UCSD-AML1 (cell line): ENCODE measurements around the gene IRAK2.
A peak's percentile ranks its signal among the peaks of the same experiment; 100 is the strongest.

Experiments used
- DNase-seq: peaks from one replicate; lab custom pipeline; 2025; ENCODE audit not compliant: unreplicated experiment; lab: John Stamatoyannopoulos, UW

IRAK2 gene

DNA sequence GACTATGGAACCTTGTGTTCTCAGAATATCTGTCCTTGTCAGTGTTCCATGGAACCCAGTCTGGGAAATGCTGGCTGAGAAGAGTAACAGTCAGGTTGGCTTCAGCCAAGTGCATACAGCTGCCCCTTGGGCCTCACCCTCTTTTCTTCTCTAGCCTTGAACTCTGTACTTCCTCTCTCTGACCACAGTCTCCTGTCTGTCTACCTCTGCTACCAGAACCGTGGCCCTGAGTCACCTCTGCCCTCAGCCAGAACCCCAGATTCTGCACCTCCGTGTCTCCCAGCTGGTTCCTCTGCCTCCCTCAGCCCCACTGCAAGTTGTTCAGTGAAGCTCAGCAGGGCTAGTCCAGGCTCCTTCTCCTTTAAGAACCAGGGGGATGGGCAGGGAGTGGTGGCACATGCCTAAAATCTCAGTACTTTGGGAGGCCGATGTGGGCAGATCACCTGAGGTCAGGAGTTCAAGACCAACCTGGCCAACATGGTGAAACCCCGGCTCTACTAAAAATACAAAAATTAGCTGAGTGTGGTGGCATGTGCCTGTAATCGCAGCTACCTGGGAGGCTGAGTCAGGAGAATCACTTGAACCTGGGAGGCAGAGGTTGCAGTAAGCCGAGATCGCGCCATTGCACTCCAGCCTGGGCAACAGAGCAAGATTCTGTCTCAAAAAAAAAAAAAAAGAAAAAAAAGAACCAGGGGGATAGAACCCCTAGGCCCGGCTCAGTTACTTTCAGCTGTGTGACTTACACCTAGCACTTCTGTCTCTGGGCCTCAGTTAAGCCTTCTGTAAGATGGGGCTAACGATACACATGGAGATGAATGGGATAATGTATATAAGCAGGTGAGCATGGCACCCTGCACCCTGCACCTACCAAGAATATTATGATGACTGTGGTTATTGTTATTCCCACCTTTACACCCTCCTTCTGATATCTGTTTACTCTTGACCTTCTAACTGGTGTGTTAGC lies 59.2 kb downstream of the IRAK2 start:
- DNase-seq: peak; percentile 35

DNA sequence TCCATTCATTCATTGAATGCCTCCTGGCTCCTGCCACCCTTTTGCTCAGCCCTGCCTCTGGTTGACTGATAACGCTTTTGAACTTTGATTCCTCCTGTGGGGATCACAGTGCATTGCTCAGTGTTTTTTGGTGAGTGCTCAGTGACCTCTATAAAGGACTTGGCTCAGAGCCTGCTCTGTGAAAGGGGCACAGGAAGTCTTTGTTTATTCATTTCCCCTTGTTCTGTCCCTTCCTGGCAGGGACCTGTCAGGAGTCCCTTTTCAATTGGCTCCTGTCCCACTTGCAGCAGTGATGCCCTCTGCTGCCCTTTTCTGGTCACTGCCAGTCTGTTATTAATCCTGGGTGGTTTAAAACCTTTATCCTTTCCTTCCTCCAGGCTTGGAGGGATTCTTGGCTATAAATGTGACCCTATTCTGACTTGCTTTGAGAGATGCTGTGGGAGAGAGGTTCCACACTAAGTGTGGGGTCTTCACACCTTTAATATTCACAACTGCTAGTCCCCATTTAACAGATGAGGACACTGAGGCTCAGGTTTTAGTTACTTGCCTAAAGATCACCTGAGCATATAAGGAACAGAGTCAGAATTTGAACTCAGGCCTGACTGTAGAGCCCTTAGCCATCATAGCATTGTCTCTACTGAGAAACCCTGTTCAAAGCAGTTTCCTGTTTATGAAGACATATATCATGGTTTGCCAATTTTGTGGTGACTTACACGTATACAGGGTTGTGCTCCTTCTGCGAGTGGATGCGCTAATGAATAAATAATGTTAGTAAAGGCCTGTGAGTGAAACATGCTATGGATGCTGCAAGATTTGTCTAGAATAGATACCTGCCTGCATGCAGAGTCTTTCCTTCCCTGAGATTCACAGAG lies 60.3 kb downstream of the IRAK2 start:
- DNase-seq: peak; percentile 66

DNA sequence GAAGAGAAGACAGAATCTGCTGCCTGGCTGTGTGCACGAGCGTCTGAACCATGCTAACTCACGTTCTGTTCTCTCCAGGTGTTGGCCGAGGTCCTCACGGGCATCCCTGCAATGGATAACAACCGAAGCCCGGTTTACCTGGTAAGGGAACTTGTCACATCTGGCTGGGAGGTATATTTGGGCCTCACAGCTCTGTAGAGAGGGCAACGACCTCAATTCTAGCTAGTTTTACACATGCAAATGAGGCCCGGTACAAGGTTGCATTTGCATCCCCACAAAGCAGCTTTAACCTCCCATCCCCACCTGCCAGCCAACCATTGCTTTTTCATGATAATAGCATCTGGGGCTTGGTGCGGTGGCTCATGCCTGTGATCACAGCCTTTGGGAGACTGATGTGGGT lies 61.6 kb downstream of the IRAK2 start:
- no peak for DNase-seq

DNA sequence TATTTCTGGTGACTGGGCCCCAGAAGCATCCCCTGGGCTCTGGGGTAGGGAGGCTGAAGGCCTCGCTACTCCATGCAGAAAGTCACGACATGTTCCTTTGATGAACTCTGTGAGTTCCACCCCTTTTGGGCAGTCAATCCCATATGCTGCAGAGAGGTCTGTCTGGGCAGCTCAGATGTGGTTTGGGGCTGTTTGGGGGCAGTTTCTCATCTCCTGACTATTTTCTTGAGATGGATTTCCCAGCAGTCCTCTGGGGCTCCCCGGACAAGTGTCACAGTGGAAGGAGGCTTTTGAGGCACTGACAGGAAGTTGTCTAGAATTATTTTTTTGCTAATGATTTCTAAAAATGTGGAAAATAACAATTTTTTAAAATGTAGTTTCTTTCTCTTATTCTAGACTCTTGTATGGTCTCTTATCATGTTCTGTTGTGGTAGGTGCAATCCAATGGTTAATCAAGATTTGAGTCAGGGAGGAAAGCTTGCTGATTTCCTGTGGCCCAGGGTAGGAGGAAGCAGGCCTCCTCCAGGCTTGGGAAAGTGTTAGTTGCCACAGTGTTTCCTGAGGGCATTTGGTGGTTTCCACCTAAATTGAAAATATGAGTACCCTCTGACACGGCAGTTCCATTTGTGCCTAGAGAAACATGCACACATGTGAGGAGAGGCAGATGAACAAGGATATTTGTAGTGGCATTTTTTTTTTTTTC lies 63.7 kb downstream of the IRAK2 start:
- DNase-seq: peak; percentile 74

DNA sequence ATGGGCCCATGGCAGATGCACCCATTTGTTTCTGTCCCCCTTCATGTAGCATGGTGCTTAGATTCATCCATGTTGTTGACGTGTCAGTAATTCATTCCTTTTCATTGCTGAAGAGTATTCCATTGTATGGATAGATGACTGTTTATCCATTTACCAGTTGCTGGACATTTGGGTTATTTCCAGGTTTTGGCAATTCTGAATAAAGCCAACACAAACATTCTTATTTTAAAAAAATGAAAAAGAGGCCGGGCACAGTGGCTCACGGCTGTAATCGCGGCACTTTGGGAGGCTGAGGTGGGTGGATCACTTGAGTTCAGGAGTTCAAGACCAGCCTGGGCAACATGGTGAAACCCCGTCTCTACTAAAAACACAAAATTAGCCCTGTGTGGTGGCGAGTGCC lies 64.9 kb downstream of the IRAK2 start:
- DNase-seq: no peak

DNA sequence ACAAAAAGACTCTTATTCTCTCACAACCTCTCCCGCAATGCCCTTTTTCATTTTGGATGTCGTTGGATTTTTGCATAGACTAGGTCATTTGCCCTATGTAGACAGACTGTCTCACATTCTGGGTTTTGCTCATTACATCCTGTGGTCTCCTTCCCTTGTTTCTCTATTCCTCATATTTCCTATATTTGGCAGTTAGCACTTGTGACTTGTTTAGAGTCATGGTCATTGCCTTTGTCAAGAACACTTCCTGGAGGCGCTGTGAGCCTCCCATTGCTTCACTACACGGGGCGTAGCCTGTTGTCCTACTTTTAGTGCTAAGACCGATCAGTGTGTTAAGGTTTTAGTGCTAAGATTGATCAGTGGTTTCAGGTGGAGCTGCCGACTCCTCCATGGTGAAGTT lies 67.4 kb downstream of the IRAK2 start:
- DNase-seq: peak; percentile 48

DNA sequence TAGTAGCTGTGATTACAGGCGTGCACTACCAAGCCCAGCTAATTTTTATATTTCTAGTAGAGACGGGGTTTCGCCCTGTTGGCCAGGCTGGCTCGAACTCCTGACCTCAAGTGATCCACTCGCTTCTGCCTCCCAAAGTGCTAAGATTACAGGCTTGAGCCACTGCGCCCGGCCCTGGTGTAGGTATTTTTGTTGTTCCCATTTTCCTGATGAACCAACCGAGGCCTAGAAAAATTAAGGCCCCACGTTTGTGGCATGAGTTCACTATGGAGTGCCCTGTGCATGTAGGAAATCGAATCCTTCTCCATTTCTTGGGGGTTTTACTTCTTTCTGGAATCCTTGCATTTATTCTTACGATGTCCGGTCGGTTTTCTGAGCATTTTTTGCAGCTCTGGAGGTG lies 69.3 kb downstream of the IRAK2 start:
- DNase-seq: no peak

DNA sequence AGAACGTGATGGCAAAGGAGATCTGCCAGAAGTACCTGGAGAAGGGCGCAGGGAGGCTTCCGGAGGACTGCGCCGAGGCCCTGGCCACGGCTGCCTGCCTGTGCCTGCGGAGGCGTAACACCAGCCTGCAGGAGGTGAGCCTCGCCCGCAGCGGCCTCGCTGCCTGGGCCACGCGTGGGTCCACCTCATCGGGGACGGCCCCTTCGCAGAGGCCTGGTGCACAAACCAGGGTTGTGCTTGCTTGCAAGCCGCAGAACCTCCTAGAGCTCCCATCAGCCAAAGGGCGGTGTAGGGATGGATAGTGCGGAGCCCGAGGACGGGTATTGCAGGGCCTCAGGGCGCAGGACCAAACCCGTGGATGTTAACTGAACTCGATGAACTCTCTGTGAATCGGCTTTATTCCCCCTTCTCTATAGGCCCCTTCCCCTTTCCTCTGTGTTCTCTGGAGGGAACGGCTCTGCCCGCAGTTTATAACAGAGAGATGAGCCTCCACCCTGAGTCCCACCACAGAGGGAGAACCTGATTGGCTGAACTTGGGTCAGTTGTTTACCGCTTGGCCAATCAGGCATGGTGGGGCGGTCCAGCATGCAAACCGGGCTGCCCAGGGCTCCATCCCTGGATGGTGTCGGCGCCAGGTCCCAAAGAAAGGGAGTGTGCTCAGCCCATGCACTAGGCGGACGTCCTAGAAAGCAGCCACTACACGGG lies 70.0 kb downstream of the IRAK2 start:
- DNase-seq: no peak

DNA sequence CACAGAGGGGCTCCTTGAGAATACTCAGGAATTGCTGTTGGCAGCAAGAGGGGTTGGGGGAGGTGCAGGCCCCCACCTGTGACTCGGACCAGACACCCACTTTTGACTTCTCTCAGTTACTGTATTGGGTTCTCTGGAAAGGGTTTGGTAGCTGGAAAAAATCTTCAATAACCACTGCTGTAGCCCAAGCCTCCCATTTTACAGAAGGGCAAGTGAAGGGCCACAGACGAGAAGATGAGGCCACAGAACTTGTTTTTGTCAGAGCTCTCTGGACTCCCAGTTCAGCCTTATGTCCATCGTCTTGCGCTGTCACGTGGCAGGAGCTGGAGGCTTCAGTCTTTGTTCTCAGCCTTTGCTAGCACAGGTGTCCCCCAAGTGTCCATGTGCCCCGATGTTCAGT lies 70.8 kb downstream of the IRAK2 start:
- no peak for DNase-seq

DNA sequence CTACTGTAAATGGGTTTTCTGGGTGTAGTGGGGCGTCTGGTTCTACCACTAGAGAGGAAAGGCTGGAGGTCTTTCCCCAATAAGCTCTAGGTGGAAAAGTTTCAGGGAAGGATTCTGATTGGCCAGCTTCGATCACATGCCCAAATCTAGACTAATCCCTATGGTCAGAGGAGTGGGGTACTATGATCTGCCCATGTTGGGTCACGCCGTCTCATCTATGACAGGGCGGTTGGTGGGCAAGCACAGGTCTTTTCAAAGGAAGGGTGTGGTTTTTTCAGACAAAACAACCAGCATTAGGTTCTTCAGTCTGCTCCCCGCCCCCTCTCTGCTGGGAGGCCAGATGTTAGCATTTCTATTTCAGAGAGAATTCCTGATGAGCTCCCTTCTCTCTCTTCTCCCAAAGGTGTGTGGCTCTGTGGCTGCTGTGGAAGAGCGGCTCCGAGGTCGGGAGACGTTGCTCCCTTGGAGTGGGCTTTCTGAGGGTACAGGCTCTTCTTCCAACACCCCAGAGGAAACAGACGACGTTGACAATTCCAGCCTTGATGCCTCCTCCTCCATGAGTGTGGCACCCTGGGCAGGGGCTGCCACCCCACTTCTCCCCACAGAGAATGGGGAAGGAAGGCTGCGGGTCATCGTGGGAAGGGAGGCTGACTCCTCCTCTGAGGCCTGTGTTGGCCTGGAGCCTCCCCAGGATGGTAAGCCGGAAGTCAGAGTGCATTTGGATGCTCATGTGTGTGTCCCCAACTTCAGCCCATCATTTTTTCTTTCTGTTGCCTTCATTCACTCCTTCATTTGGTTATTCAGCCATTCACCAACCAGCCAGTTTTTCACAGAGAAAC lies 73.8 kb downstream of the IRAK2 start:
- peak; percentile 64 for DNase-seq

DNA sequence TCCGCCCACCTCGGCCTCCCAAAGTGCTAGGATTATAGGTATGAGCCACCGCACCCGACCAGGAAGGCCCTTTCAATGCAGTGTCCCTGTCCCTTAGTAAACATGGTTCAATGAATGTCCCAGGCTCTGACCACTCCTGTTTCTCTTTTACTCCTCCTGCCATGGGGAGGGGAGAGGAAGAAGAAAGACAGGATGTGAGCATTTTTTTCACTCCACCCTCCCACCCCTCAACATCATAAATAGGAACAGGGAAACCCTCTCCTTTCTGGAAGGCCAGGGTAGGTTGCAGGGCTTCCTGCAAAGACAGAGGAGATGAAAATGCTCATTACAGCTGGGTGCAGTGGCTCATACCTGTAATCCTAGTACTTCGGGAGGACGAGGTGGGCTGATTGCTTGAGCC lies 76.1 kb downstream of the IRAK2 start:
- DNase-seq: peak; percentile 31

DNA sequence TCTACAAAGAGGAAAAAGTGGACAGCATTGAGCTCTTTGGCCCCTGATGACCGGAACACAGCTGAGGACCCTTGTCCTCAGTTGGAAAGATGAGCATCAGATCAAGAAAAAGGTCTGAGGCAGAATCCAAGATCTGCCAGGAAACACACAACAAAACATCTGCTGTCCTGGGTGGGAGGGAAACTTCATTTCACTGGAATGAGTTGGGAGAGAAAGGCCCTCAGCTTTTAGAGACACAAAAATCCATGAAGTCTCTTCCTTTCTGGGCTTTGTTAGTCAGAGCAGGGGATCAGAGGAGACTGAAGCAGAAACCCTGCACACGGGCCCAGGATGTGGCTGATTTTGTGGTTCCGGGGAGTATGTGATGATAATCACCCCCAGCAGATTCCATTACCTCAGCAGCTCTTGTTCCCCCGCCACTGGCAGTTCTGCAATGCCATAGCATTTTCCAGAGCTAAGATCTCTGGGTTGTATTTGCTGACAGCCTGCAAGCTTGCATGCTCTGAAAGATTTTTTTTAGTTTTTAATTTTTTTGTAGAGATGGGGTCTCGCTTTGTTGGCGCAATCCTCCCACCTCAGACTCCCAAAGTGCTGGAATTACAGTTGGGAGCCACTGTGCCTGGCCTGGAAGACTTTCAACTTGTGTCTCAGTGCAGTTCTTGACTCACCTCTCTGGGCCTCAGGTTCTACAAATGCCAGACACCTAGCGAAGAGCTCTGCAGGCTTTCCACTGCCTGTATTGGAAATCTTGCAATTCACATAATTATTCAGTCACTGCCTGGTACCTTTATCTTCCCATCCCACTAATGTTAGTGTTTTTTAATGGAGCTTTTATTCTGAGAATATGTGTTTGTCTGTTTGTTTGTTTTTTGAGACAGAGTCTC lies 77.7 kb downstream of the IRAK2 start:
- DNase-seq: peak; percentile 74

DNA sequence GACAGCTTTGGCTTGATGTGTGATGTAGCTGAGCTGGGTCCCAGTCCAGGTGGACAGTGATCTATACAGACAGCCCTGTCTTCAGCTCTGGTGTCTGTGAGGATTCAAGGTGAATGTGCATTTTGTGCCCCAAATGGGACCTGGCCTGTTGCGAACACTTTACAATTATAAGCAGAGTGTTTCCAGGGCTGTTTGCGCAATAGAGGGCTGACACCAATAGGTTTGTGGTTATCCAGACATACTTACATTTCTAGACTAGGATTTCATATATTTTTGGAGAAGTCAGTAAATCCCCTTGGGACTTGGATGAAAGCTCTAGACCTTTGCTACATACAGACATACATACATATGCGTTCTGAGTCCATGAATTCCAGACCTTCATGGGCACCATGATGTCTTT lies 79.3 kb downstream of the IRAK2 start:
- DNase-seq: no peak

DNA sequence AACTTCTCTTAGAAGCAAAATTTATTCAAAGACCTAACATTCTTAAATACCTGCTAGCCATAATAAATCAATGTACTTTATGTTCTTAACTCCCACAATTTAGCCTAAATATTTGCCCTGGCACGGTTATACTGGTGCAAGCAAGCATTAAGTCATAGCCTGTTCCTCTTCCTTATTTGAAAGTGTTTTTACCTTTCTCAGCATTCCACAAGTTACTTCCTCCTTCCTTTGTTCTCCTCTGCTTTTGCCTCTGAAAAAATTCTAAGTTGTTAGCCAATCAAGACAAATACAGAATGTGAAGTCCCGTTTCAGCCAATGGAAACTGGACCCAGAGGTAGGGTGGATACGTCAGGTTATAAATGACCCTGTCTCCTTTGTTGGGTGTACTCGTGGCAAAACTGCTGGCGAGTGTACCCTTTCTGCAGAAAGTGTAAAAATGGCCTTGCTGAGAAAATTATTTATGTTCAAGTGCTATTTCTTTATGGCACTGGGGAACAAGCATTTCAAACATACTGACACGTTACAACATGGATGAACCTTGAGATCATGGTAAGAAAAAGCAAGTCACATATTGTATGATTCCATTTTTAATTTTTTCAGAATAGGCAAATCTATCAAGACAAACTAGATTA lies 80.5 kb downstream of the IRAK2 start:
- no peak for DNase-seq

DNA sequence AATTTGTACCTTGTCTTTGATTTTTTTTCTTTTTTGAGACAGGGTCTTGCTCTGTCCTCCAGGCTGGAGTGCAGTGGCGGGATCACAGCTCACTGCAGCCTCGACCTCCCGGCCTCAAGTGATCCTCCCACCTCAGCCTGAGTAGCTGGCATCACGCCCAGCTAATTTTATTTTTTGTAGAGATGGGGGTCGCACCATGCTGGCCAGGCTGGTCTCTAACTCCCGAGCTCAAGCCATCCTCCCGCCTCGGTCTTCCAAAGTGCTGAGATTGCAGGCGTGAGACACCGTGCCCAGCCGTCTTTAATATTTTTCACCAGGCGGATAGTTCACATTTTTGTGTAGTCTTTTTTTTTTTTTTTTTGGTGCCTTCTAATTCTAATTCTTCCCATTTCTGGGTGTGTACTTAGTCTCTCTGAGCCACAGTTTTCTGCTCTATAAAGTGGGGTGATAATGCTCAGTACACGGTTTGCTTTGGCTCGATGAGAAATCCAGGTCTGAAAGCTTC lies 83.0 kb downstream of the IRAK2 start:
- no peak for DNase-seq

DNA sequence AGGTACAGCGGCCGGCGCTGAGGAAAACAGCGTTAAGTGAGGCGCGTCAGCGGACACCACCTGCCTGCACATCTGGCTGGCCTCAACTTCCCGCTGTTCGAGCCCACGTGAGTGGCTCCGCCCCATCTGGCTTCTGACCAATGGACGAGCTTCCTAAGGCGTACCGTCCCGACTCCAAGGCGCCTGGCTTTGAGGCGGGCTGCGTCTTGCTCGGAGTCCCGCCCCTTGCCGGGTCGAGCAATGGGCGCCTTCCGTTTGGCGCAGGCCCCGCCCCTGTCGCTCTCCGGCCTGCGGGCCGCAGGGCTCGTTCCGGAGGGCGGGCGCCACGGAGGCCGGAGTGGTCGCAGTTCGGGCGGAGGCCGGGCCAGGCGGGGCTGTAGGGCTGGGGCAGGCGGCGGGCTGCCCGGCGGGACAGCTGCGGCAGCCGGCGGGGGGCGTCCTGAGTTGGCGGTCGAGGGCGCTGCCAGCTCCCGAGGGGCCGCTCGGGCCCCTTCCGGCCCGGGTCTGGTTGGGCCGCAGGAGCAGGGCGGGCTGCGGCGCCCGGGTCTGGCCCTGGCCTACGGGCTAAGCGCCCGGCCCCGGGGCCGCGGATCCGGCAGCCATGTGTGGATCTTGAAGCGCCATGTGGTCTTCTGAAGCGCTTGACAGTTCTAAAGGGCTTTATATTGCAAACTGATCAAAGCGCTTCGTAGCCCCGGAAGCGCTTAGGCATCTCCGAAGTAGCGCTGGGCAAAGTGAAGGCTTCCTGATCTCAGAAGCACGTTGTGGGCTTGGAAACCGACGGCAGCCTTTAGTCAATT lies 83.7 kb downstream of the IRAK2 start, which contains the start of gene TATDN2:
TATDN2 (plus strand) TSS at position 276 of the 800 bp plus-strand sequence. CDS start 742 bp downstream, outside the sequence.
- peak; percentile 97 for DNase-seq
